Hepatocyte (in vitro differentiated cells): ENCODE data around the gene PLD1.

Experiments
- EZH2 ChIP-seq: fragments of 200-600 bp; sonication (generic); IDR thresholded peaks from 2 replicates; pipeline ENCODE4 v1.6.1; 2016; ENCODE audit warnings: antibody characterized with exemption, mild to moderate bottlenecking, borderline replicate concordance
- EZH2phosphoT487 ChIP-seq: fragments of 200-600 bp; sonication (generic); IDR thresholded peaks from one replicate; pipeline ENCODE4 v1.6.1; 2018; ENCODE audit warnings: antibody characterized with exemption, mild to moderate bottlenecking, low read depth, moderate library complexity; ENCODE audit not compliant: unreplicated experiment, severe bottlenecking
- TF ChIP-seq, protein P1 (sequence below): fragments of 200-600 bp; sonication (generic); IDR thresholded peaks from 2 replicates; pipeline ENCODE4 v1.5.1; 2016; ENCODE audit warnings: antibody characterized with exemption, mild to moderate bottlenecking; ENCODE audit not compliant: poor library complexity

DNA sequence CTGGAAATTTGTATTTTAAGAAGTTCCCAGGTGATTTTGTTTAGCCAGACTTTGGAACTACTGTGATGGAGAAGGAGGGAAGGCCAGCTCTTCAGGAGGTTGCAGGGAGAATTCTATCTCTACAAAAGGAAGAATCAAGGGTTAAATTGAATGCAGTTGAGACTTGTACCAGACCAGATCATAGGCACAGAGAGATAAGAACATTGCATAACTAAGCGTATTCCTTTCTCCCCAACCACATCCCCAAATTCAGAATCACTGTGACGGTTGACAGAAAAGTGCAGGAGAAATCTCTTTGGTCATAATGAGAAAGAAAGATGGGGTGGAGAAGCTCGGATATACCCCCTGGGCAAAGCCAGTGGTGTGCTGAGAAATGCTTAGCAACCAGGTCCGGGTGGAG is 7.2 kb downstream of the PLD1 start:
- TF ChIP-seq, protein P1, sequence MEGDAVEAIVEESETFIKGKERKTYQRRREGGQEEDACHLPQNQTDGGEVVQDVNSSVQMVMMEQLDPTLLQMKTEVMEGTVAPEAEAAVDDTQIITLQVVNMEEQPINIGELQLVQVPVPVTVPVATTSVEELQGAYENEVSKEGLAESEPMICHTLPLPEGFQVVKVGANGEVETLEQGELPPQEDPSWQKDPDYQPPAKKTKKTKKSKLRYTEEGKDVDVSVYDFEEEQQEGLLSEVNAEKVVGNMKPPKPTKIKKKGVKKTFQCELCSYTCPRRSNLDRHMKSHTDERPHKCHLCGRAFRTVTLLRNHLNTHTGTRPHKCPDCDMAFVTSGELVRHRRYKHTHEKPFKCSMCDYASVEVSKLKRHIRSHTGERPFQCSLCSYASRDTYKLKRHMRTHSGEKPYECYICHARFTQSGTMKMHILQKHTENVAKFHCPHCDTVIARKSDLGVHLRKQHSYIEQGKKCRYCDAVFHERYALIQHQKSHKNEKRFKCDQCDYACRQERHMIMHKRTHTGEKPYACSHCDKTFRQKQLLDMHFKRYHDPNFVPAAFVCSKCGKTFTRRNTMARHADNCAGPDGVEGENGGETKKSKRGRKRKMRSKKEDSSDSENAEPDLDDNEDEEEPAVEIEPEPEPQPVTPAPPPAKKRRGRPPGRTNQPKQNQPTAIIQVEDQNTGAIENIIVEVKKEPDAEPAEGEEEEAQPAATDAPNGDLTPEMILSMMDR: no peak
- TF ChIP-seq EZH2phosphoT487 (no peak), EZH2 (no peak)
